Glomerular visceral epithelial cell (primary cell): ENCODE results near the gene NSMCE4A.
A peak's percentile ranks its signal among the peaks of the same experiment; 100 is the strongest.
"Not testable (repeated sequence)": the region's sequence is repeated elsewhere in the genome, so short reads cannot be mapped to it uniquely, and the experiment has no call there.

Experiments used
- DNase-seq: peaks from one replicate; pipeline ENCODE4 v3.0.0-alpha.2; 2016; ENCODE audit errors: extremely low spot score

NSMCE4A gene

DNA sequence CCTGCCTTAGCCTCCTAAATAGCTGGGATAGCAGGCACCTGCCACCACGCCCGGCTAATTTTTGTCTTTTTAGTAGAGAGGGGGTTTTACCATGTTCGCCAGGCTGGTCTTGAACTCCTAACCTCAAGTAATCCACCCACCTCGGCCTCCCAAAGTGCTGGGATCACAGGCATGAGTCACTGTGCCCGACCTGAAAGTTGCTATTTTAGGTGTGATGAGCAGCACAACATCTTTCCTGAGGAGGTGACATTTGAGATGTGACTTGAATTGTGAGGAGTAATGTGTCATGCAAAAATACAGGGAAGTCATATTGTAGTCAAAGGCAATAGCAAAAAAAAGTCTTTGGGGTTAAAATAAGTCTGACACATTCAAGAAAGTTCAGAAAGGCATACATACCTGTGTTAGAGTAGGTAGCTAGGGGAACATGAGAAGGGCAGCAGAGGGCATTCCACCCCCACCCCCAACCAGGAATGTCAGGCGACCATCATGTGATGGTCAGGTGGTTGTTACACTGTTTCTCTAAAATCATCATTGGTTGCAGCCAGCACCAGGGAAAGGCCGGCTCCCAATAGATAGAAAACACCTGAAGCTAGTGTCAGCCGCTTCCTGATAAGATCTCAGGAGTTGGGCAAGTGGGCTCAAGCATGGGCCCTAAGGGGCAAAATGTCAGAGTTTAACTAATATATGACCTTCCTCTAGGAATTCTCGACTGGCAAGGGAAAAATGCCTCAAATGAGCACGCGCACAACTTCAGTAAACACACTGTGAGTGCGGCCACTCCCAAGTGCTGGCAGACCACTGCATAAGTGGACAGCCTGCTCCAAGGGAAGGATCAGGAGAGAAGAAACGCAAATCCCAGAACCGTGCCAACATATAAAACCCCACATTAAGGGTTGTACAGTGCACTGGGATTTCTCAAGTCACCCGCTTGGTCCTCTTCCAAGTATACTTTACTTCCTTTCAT, 13.6 kb upstream of the NSMCE4A start, which contains the start of gene TACC2:
TSS of gene TACC2 (plus strand) at position 803 of the 964 bp plus-strand sequence. CDS start 32,819 bp downstream, outside the sequence.
- DNase-seq = no peak

DNA sequence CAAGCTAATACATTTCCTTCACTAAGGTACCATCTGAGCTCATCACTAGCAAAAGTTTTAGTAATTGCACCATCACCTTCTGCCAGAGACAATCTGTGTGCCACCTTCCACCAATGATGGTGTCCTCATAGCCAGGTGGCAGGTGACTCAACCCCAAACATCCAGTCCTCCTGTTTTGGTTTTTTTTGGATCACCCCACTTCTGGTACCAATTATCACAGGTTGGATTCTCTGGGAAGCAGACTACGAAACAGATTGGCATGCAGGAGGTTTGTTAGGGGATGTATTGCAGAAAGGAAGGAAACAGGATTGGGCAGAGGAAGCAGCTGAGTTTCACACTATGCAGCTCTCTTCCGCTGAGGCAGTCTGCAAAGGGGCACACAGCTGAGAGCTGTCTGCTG, 9.4 kb upstream of the NSMCE4A start:
- DNase-seq = no peak

- no peak for DNase-seq
Measured at GRCh38 chr10:121983852-121984251, 8.8 kb upstream of the NSMCE4A start.

DNA sequence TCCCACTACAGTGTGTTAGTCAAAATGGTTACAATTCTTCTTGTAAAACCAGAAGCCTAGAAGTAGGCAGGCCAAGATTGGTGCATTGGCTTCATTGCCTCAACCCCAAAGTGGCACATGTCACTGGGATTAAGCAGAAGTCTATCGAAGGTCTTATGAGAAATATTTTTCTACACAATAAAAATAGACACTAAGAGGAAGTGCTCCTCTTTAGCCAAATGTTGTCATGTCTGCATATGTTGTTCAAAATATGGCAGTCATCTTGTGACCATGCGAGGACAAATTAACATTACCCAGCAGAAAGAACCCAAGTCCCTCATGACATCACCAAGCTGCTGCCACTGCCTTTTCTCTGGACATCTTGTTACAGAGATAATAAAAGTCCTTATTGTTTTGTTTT, 6.3 kb upstream of the NSMCE4A start:
- no peak for DNase-seq

GRCh38 chr10:121978511-121978910, 3.5 kb upstream of the NSMCE4A start:
- no peak for DNase-seq

GRCh38 chr10:121976607-121977006, 1.6 kb upstream of the NSMCE4A start:
- no peak for DNase-seq

GRCh38 chr10:121975295-121976086, 474 bp upstream of the NSMCE4A start:
- DNase-seq = no peak

- no peak for DNase-seq
Measured at GRCh38 chr10:121974019-121974534, 940 bp downstream of the NSMCE4A start.

GRCh38 chr10:121969086-121969485, 5.9 kb downstream of the NSMCE4A start:
- DNase-seq = not testable (repeated sequence)

GRCh38 chr10:121965996-121966395, 9.0 kb downstream of the NSMCE4A start:
- no peak for DNase-seq

DNA sequence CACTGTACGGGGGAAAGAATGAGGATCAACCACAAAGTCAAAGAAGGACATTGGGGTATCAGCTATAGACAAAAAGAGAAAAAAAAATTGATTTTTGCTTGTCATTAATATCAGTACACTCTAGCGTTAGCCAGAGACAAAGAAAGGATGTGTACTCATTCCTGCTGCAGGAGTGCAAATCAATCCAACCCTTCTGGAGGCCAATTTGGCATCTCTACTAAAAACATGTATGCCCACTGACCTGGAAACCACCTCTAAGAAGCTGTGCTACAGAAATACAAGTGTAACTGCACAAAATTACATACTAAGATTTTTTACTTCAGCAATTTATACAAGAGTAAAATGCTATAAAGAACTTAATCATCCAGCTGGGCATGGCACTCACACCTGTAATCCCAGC, 13.6 kb downstream of the NSMCE4A start:
- no peak for DNase-seq

GRCh38 chr10:121959671-121960070, 15.3 kb downstream of the NSMCE4A start:
- no peak for DNase-seq

DNA sequence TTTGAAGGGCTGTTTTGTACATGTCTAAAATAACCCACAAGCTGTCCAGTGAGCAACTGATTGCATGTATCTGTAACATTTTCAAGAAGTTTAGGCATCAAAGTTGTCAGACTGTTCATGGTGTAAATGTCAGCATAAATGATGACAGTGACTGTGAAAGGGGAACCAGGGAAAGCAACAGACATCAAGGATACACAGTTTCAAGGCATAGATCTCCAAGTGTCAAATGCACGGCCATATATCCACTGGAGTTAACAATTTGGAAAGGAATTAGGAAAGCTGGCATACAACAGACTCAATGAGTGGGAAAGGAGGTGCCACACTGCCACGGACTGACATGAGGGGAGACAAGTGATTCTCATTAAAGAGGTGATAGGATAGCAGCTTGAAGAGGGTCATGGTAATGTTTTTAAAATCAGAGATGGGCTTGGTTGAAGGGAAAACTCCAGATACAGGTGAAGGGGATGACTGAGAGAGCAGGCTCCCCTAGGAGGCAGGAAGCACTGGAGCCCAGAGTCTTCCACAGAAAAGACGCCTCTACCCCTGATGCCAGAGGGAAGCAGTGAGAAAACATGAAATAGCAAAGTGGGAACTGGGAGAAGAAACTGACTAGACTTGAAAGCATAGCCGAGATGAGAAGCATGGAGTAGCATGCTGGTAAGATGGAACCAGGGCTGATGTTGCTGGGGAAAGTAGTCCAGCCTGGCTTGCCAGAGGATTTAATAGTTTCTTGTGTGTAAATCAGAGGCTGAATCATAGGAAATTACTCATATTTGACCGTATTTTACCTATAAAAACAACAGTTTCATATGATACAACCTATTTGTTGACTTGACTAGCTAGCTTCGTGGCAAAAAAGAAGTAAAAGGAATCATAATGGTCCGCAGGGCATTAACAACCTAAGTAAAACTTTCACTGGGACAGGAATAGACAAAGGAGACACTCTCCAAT, 18.6 kb downstream of the NSMCE4A start:
- DNase-seq = no peak

DNA sequence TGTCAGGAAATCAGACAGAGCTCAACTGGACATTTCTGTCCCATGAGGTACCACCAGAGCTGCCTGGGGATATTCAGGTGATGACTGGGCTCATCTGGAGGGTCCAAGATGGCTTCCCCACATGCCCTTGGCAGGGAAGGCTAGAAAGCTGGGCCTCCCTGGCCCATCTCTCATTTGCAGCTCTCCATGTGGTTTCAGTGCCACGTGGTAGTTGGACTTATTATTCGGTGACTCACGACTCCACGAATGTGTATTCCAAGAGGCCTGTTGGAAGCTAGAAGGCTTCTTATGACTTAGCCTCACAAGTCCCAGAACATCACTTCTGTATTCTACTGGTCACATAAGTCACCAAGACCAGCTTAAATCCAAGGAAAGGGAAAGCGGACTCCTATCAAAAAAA, 22.8 kb downstream of the NSMCE4A start:
- no peak for DNase-seq

- no peak for DNase-seq
Measured at GRCh38 chr10:121949451-121949850, 25.6 kb downstream of the NSMCE4A start.

DNA sequence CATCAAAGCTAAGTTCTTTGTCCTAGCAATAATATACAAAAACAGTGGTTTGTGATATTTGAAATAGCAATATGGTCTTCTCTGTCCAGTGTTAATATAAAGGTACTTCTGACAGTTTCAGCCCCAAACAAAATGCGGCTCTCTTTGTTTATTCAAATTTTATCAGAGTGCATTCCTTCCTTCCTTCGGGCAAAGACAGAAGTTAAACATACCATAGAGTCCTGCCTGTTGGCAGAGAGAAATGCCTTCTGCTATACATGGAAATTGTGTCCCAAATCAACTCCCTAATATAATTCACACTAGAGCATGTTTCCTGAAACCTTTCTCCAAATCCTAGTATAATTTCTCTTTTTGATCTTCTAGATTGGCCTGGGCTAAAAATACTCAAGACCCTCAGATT, 26.0 kb downstream of the NSMCE4A start:
- no peak for DNase-seq

DNA sequence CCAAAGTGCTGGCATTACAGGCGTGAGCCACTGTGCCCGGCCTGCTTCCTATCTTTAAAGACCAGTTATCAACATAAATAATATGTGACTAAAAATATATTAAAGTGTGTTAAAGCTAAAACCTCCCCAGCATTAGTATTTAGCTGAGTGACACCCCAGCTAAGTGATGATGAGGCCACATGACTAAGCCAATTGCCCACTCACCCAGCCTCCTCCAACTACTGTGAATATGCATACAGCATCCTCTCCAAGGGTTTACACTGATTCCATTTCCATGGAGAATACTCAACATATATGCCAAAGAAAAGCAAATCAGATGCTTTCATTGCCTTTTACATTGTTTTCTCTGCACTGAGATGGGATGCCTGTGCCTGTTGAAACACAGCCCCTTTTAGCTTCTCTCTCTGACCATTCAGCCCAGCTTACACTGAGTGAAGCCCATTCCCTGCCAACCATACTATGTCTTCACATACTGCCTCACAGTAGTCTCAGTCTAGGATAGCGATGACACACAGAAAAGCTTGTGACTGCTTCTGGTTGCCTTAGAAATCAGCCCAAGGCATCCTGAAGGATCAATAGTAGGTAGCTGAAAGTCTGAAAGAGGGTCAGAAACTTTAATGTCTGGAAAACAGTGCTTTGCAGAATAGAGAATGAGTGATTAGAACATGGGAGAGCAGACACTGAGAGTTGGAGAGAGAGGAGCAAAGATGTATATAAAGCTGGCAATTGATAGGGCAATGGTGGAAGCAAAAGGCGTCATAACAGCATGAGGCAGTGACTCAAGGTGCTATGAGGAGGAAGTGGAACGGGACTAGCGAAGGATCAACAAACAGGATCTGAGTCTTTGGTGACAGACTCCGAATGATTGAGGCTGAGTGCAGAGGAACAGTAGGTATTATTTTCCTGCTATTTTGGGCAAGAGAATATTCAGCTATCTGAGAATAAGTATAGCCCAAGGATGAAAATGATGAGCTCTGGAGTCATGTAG, 27.4 kb downstream of the NSMCE4A start:
- DNase-seq = no peak

DNA sequence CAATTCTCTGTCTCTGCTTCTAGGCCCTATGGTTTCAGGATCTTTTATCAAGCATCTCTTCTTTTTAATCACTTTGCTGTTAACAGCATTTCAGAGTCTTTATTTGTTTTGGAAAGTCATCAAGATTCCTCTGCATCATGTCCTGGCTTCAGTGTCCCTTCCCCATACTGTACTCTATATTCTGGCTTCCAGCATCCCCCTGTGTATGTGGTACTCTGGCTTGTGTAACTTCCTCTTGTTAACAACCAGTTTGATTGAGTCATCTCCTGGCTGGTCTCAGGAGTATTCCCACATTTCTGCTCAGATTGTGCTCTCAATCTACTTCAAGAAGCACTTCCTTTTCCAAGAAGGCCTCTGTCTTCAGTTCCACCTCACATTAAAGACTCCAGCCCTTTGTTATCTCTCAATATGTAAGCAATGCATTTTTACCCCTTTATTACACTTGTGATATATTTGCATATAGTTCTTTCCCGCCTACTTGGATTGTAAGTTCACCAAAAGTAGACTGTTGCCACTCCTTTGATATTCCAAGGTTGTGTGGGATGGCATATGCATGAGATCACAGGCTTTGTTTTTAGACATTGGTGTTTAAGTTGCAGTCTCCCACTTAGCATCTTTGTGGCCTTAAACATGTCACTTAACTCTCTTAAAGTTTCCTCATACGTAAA, 32.1 kb downstream of the NSMCE4A start:
- peak; percentile 27 for DNase-seq

DNA sequence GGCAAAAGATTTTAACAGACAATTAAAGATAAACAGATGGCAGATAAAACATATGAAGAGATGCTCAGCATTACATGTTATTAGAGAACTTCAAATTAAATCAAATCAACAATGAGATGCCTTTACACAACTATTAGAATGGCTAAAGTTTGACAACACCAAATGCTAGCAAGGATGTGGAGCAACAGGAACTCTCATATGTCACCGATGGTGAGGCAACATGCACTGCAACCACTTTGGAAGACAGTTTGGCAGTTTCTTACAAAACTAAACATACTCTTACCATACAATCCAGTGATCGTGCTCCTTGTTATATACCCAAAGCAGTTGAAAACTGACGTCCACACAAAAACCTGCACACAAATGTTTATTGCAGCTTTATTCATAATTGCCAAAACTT, 33.5 kb downstream of the NSMCE4A start:
- no peak for DNase-seq
